Measurements from ENCODE around the gene NBEA. TPM values are rescaled to one million over a fixed set of nuclear protein-coding genes. Genes with fewer than 3 reads are reported as not detected.

NBEA gene
- total and polyA plus RNA-seq, 8 donors = 5.9 to 14.1 (median 11.3) TPM

GRCh38 chr13:35005051-35005450 lies 63.0 kb downstream of the NBEA start:
- DNase-seq (no peak), ATAC-seq (no peak)
- Histone ChIP-seq H3K27me3 (no peaks in the 10 kb centered on the region), H3K9me3 (no peaks in the 10 kb centered on the region), H3K4me3 (no peak overlapping the region), H3K27ac (no peak overlapping the region), H3K4me1 (no peaks in the 10 kb centered on the region), H3K36me3 (no peaks in the 10 kb centered on the region)
- no peak for TF ChIP-seq CTCF (IDR thresholded peaks at IDR 0.05)
- intact Hi-C loops (cut with DNase I) = no loop called here

- H3K36me3 ChIP-seq = no peaks in the 10 kb centered on the region
- no peak overlapping the region for H3K27ac ChIP-seq
- DNase-seq = no peak
- H3K4me3 ChIP-seq = no peak overlapping the region
- no peak for TF ChIP-seq CTCF (IDR thresholded peaks at IDR 0.05)
- no peaks in the 10 kb centered on the region for H3K27me3 ChIP-seq
- ATAC-seq = no peak
- intact Hi-C loops (cut with DNase I) = no loop called here
- no peaks in the 10 kb centered on the region for H3K9me3 ChIP-seq
- H3K4me1 ChIP-seq = no peaks in the 10 kb centered on the region
These were observed 72.6 kb downstream of the NBEA start for GRCh38 chr13:35014606-35015213.

- intact Hi-C loops (cut with DNase I) = no loop called here
- peaks cover 0 to 13% of the 10 kb centered on the region in 2 donors for H3K9me3 ChIP-seq
- TF ChIP-seq CTCF (IDR thresholded peaks at IDR 0.05) = no peak
- no peaks in the 10 kb centered on the region for H3K27me3 ChIP-seq
- H3K36me3 ChIP-seq = no peaks in the 10 kb centered on the region
- ATAC-seq (no peak), DNase-seq (no peak)
- no peak overlapping the region for H3K4me3 ChIP-seq
- no peak overlapping the region for H3K27ac ChIP-seq
- H3K4me1 ChIP-seq = no peaks in the 10 kb centered on the region
These were observed 74.5 kb downstream of the NBEA start for GRCh38 chr13:35016362-35017112.

GRCh38 chr13:35025314-35025713 lies 83.2 kb downstream of the NBEA start:
- H3K27ac ChIP-seq = no peak overlapping the region
- no peak for ATAC-seq
- H3K9me3 ChIP-seq = peaks cover 0 to 30% of the 10 kb centered on the region in 2 donors
- intact Hi-C loops (cut with DNase I) = no loop called here
- no peak overlapping the region for H3K4me3 ChIP-seq
- DNase-seq = peak in 1 of 4 donors; percentile 6
- no peak for TF ChIP-seq CTCF (IDR thresholded peaks at IDR 0.05)
- H3K27me3 ChIP-seq = no peaks in the 10 kb centered on the region
- no peaks in the 10 kb centered on the region for H3K4me1 ChIP-seq
- H3K36me3 ChIP-seq = no peaks in the 10 kb centered on the region

DNA sequence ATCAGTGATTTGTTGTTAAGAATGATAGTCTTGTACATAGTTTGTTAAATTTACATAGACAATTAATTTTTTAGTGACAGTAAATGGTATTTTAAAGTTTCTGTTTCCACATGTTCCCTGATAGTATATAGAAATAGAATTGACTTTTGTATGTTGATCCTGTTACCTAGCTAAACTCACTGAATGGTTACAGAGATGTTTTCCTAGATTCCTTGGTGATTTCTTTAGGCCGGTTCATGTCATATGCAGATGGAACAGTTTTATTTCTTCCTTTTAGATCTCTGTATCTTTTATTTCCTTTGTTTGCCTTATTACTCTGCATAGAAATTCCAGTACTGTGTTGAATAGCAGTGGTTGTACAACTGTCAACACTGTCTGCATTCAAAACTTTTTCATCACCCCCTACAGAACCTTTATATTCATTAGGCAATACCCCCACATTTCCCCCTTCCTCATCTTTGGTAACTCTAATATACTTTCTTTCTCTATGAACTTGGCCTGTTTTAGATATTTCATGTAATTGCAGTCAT lies 86.3 kb downstream of the NBEA start:
- intact Hi-C loops (cut with DNase I) = no loop called here
- Histone ChIP-seq H3K27me3 (no peaks in the 10 kb centered on the region), H3K4me1 (no peaks in the 10 kb centered on the region), H3K9me3 (peaks cover 0 to 43% of the 10 kb centered on the region in 2 donors), H3K27ac (no peak overlapping the region), H3K4me3 (no peak overlapping the region), H3K36me3 (no peaks in the 10 kb centered on the region)
- no peak for TF ChIP-seq CTCF (IDR thresholded peaks at IDR 0.05)
- ATAC-seq = no peak
- no peak for DNase-seq
